Fibroblast of lung (primary cell): Measurements from ENCODE around the gene MYO1A. TPM values are rescaled to one million over a fixed set of nuclear protein-coding genes. Genes with fewer than 3 reads are reported as not detected.

Experiments used
- DNase-seq, 2 donors: peaks; one replicate each; pipeline versions ENCODE4 v3.0.0 to v3.0.0-alpha.2; 2010; ENCODE audit warnings: low read depth in 2 of 2
- H2AFZ ChIP-seq: 2 replicates; pipeline ENCODE4 v1.5.1; 2012; ENCODE audit warnings: low read length, control low read depth, inconsistent platforms
- H3K27ac ChIP-seq: 2 replicates; pipeline ENCODE4 v1.5.1; 2011; ENCODE audit warnings: low read length, control low read depth; ENCODE audit not compliant: insufficient read depth
- H3K27me3 ChIP-seq: 2 replicates; pipeline ENCODE4 v1.5.1; 2011; ENCODE audit warnings: mild to moderate bottlenecking, low read length; ENCODE audit not compliant: control insufficient read depth, insufficient read depth
- H3K36me3 ChIP-seq: 2 replicates; pipeline ENCODE4 v1.5.1; 2011; ENCODE audit warnings: low read length; ENCODE audit not compliant: control insufficient read depth, insufficient read depth
- H3K4me1 ChIP-seq: 2 replicates; pipeline ENCODE4 v1.5.1; 2011; ENCODE audit warnings: low read length; ENCODE audit not compliant: control insufficient read depth, insufficient read depth; ENCODE audit errors: extremely low read depth
- H3K4me2 ChIP-seq: 2 replicates; pipeline ENCODE4 v1.5.1; 2011; ENCODE audit warnings: low read length, control low read depth; ENCODE audit not compliant: insufficient read depth; ENCODE audit errors: extremely low read depth
- H3K4me3 ChIP-seq, 4 experiments: fragments of 200-600 bp in 1 of 4; sonication (generic) in 1 of 4; replicated peaks in 1 of 4; 2 replicates each; pipeline ENCODE4 v1.5.1; 2011 to 2016; ENCODE audit warnings: low read length in 4 of 4, low read depth in 3 of 4, mild to moderate bottlenecking in 3 of 4, control low read depth in 2 of 4, inconsistent platforms in 1 of 4, mixed read lengths in 1 of 4; ENCODE audit not compliant: insufficient read depth in 1 of 4; ENCODE audit errors: control extremely low read depth in 1 of 4
- H3K79me2 ChIP-seq: 2 replicates; pipeline ENCODE4 v1.5.1; 2012; ENCODE audit warnings: mild to moderate bottlenecking, low read length, inconsistent platforms; ENCODE audit not compliant: control insufficient read depth, insufficient read depth
- H3K9ac ChIP-seq: 2 replicates; pipeline ENCODE4 v1.5.1; 2011; ENCODE audit warnings: mild to moderate bottlenecking, low read length, control low read depth; ENCODE audit not compliant: insufficient read depth
- H3K9me3 ChIP-seq: 2 replicates; pipeline ENCODE4 v1.5.1; 2012; ENCODE audit warnings: low read depth, low read length; ENCODE audit not compliant: control insufficient read depth, insufficient read depth
- H4K20me1 ChIP-seq: 2 replicates; pipeline ENCODE4 v1.5.1; 2011; ENCODE audit warnings: low read length; ENCODE audit not compliant: control insufficient read depth, insufficient read depth; ENCODE audit errors: extremely low read depth
- EZH2 ChIP-seq: IDR thresholded peaks from 2 replicates; pipeline ENCODE4 v1.5.1; 2012; ENCODE audit warnings: low read length, control low read depth, mild to moderate bottlenecking; ENCODE audit errors: missing control alignments
- polyA plus RNA-seq, 2 donors: library from polyadenylated mRNA; depleted of rRNA in 1 of 2; stranded (reverse) in 1 of 2; unstranded in 1 of 2; fragments of >200 nt; gene quantifications; 2 replicates each; pipeline ENCODE4 v1.2.1, GENCODE V29; 2011 to 2012; ENCODE audit warnings: missing spikeins in 1 of 2
- total RNA-seq: library from RNA; depleted of rRNA; stranded (reverse); fragments of >200 nt; gene quantifications from 2 replicates; pipeline ENCODE4 v1.2.1, GENCODE V29; 2014
- TF ChIP-seq, protein P1 (sequence below), 2 donors: IDR thresholded peaks in 1 of 2; conservative IDR thresholded peaks in 1 of 2; 1 replicate in 1 of 2; 2 replicates in 1 of 2; pipeline ENCODE4 v1.5.1; 2011 to 2012; ENCODE audit warnings: low read length in 2 of 2, control low read depth in 1 of 2, inconsistent platforms in 1 of 2, low read depth in 1 of 2, mild to moderate bottlenecking in 1 of 2

MYO1A gene
- total and polyA plus RNA-seq, 2 donors (not counting 1 experiment from before 2014, with no cell fraction given) = 0.01 to 0.17 TPM

DNA sequence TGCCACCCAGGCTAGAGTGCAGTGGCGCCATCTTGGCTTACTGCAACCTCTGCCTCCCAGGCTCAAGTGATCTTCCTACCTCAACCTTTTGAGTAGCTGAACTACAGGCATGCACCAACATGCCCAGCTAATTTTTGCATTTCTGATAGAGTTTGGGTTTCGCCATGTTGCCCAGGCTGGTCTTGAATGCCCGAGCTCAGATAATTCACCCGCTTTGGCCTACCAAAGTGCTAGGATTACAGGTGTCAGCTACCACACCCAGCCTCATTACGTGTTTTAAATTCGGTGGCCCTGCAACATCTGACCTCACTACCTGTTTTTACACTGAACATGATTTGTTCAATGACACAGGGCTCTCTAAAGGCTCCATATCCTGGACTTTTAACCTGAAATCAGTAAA is 69.7 kb downstream of the MYO1A start:
- no peaks in the 10 kb centered on the region for H4K20me1 ChIP-seq
- H2AFZ ChIP-seq = no peak overlapping the region
- H3K27me3 ChIP-seq = no peaks in the 10 kb centered on the region
- H3K27ac ChIP-seq = no peak overlapping the region
- TF ChIP-seq, protein P1, sequence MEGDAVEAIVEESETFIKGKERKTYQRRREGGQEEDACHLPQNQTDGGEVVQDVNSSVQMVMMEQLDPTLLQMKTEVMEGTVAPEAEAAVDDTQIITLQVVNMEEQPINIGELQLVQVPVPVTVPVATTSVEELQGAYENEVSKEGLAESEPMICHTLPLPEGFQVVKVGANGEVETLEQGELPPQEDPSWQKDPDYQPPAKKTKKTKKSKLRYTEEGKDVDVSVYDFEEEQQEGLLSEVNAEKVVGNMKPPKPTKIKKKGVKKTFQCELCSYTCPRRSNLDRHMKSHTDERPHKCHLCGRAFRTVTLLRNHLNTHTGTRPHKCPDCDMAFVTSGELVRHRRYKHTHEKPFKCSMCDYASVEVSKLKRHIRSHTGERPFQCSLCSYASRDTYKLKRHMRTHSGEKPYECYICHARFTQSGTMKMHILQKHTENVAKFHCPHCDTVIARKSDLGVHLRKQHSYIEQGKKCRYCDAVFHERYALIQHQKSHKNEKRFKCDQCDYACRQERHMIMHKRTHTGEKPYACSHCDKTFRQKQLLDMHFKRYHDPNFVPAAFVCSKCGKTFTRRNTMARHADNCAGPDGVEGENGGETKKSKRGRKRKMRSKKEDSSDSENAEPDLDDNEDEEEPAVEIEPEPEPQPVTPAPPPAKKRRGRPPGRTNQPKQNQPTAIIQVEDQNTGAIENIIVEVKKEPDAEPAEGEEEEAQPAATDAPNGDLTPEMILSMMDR (conservative IDR thresholded peaks at IDR 0.05 in 1 of 2, IDR thresholded peaks at IDR 0.05 in 1 of 2; ENCODE audit: low read depth in 1 of 2, low read length in 2 of 2) = no peak
- TF ChIP-seq EZH2 = no peak
- no peaks in the 10 kb centered on the region for H3K4me1 ChIP-seq
- H3K79me2 ChIP-seq = no peaks in the 10 kb centered on the region
- no peaks in the 10 kb centered on the region for H3K36me3 ChIP-seq
- no peak for DNase-seq
- no peaks in the 10 kb centered on the region for H3K9me3 ChIP-seq
- no peak overlapping the region for H3K9ac ChIP-seq
- H3K4me2 ChIP-seq = no peak overlapping the region
- no peak overlapping the region for H3K4me3 ChIP-seq

DNA sequence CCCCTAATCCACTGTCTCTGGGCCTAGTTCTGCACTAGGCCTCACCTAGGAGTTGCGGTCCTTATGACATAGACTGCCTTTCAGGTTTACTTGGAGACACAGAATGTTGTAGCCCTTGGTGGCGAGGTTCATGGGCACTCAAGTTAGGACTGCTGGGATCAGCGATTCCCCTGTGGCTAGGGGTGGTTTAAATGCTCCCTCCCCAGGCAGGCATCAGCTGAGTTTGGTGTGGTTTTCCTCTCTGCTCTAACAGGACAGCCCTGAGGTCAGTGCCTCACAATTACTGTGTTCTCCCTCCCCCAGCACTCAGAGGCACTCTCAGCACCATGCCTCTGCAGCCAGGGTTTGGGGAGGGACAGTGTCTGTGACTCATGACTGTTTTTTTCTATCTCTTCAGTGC is 70.3 kb downstream of the MYO1A start:
- DNase-seq = no peak
- no peaks in the 10 kb centered on the region for H4K20me1 ChIP-seq
- H3K4me2 ChIP-seq = no peak overlapping the region
- no peaks in the 10 kb centered on the region for H3K9me3 ChIP-seq
- no peaks in the 10 kb centered on the region for H3K79me2 ChIP-seq
- H3K4me3 ChIP-seq = no peak overlapping the region
- no peak for TF ChIP-seq EZH2
- TF ChIP-seq, protein P1 (conservative IDR thresholded peaks at IDR 0.05 in 1 of 2, IDR thresholded peaks at IDR 0.05 in 1 of 2; ENCODE audit: low read depth in 1 of 2, low read length in 2 of 2) = no peak
- H3K36me3 ChIP-seq = no peaks in the 10 kb centered on the region
- no peak overlapping the region for H2AFZ ChIP-seq
- no peaks in the 10 kb centered on the region for H3K4me1 ChIP-seq
- H3K27me3 ChIP-seq = no peaks in the 10 kb centered on the region
- no peak overlapping the region for H3K9ac ChIP-seq
- H3K27ac ChIP-seq = no peak overlapping the region

Other genes starting within 250 kb of the MYO1A start
- not detected in 2 replicates for gene SDR9C7, start 115.7 kb downstream of the MYO1A start, total RNA-seq
- gene SDR9C7, start 115.7 kb downstream of the MYO1A start, polyA plus RNA-seq = not detected in 2 replicates
- gene RDH16, start 92.5 kb downstream of the MYO1A start, total RNA-seq = 0.17 and 0.26 TPM in 2 replicates
- gene RDH16, start 92.5 kb downstream of the MYO1A start, polyA plus RNA-seq = 0.02 TPM in 1 of 2 replicates, not detected in the other
- gene ZBTB39, start 43.6 kb downstream of the MYO1A start, total RNA-seq = 3.8 and 4.1 TPM in 2 replicates
- gene ZBTB39, start 43.6 kb downstream of the MYO1A start, polyA plus RNA-seq = 3.2 and 3.9 TPM in 2 replicates
- 0.17 TPM in 1 of 2 replicates, not detected in the other for gene TAC3, start 33.6 kb downstream of the MYO1A start, total RNA-seq
- gene TAC3, start 33.6 kb downstream of the MYO1A start, polyA plus RNA-seq = 0.36 and 0.54 TPM in 2 replicates
- gene NEMP1, start 28.7 kb upstream of the MYO1A start, total RNA-seq = 7.7 and 8.4 TPM in 2 replicates
- gene NEMP1, start 28.7 kb upstream of the MYO1A start, polyA plus RNA-seq = 11.1 and 17.6 TPM in 2 replicates
- gene NAB2, start 39.0 kb upstream of the MYO1A start, total RNA-seq = 39.6 and 62.7 TPM in 2 replicates
- gene NAB2, start 39.0 kb upstream of the MYO1A start, polyA plus RNA-seq = 31.3 and 34.6 TPM in 2 replicates
- 90.4 and 103 TPM in 2 replicates for gene STAT6, start 61.2 kb upstream of the MYO1A start, total RNA-seq
- gene STAT6, start 61.2 kb upstream of the MYO1A start, polyA plus RNA-seq = 116 and 123 TPM in 2 replicates
- 377 and 464 TPM in 2 replicates for gene LRP1, start 78.4 kb upstream of the MYO1A start, total RNA-seq
- gene LRP1, start 78.4 kb upstream of the MYO1A start, polyA plus RNA-seq = 92.2 and 96.9 TPM in 2 replicates
- not detected in 2 replicates for gene LRP1-AS, start 97.5 kb upstream of the MYO1A start, total RNA-seq
- gene LRP1-AS, start 97.5 kb upstream of the MYO1A start, polyA plus RNA-seq = not detected in 2 replicates
- gene NXPH4, start 166.7 kb upstream of the MYO1A start, total RNA-seq = 0.50 and 1.0 TPM in 2 replicates
- 0.30 and 1.9 TPM in 2 replicates for gene NXPH4, start 166.7 kb upstream of the MYO1A start, polyA plus RNA-seq
- gene SHMT2, start 179.6 kb upstream of the MYO1A start, total RNA-seq = 358 and 380 TPM in 2 replicates
- 139 and 154 TPM in 2 replicates for gene SHMT2, start 179.6 kb upstream of the MYO1A start, polyA plus RNA-seq
- gene STAC3, start 201.1 kb upstream of the MYO1A start, total RNA-seq = 0.26 and 0.33 TPM in 2 replicates
- 0.18 and 0.33 TPM in 2 replicates for gene STAC3, start 201.1 kb upstream of the MYO1A start, polyA plus RNA-seq